ENCODE measurements around the gene C1orf35.

The C1orf35 gene

DNA sequence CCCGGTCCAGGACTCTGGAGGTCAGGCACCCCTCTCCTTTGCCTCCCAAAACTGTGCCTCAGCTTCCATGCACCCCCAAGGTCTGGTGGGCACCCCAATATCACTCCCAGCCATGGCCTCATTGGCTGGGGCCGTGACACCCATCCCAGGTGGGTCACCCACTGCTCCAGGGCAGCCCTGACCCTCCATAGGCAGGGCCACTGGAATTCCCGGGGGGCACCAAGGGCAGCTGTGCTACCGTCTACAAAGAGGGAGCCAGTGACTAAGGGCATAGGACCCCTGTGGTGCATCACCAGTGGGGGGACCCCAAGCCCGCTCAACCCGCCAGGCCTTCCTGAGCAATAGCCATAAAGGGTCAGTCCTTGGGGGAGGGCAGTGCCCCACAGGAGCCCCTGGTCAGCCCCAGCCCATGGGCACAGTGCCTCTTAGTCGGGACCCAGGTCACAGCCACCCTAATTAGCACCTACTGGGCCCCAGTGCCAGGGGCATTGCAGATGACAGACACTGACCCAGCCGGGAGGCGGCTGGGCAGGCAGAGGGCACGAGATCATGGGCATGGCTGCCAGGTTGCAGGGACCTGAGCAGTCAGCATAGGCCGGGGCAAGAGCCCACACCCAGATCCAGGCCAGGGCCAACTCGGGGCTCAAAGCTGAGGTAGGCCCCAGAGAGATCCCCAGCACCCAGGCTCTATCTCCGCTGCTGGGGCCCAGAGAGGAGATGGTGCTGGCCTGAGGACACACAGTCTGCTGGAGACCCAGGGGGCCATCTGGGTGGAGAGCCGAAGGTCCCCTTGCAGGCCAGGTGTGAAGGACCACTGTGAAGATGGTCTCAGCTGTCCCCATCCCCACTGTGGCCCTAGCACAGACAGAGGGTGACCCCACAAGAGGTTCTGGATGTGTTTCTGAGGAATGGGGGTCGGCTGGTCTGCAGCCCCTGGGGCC lies 39.6 kb downstream of the C1orf35 start:
- no peak for DNase-seq (ENCODE audit: low read depth in 2 of 2)

DNA sequence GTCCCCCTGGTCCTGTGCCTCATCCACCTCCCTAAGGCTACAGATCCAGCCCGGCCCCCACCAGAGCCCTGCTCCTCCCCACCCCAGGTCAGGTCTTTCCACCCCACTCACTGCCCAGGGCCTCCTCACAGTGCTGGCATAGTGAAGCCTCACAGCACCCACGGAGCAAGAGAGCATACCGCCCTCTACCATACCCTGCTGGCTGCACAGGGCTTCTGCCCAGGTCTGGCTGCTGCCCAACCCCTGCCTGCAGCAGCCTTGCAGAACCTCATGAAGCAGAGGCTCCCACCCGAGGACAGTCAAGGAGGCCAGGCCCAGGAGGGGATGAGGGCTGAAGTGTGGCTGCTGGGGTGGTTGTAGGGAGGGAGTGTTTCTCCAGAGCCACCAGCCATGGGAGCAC lies 40.3 kb downstream of the C1orf35 start:
- DNase-seq (ENCODE audit: low read depth in 2 of 2): no peak

DNA sequence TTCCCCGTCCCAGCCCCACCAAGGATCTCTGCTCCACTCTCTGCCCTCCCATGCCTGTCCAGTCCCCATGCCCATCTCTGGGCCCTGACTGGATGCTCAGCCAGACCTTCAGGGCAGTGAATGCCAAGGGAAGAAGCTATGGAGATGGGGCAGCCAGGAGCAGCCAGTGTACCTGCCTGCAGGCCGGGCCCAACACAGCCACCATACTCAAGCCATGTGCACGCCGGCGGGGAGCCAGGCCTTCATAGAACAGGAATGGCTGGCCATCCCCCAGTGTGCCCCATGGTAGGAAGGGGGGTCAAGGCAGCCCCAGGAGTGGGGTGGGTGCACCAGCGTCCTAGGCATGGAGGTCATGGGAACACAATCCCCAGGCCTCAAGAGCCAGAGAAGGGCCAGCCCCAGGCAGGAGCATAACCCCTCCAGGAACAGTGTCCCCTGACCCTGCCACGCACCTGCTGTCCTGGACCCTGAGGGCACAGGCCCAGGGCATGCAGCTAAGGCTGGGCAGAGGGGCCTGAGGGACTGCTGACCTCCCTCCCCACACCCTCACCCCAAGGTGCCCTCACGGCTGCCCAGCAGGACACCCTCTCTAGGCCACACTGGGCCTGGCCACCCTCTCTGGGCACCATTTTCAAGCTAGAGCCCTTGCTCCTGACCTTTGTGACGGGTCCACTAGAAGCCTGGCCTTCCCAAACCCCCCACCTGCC lies 40.9 kb downstream of the C1orf35 start:
- DNase-seq (ENCODE audit: low read depth in 2 of 2): no peak

DNA sequence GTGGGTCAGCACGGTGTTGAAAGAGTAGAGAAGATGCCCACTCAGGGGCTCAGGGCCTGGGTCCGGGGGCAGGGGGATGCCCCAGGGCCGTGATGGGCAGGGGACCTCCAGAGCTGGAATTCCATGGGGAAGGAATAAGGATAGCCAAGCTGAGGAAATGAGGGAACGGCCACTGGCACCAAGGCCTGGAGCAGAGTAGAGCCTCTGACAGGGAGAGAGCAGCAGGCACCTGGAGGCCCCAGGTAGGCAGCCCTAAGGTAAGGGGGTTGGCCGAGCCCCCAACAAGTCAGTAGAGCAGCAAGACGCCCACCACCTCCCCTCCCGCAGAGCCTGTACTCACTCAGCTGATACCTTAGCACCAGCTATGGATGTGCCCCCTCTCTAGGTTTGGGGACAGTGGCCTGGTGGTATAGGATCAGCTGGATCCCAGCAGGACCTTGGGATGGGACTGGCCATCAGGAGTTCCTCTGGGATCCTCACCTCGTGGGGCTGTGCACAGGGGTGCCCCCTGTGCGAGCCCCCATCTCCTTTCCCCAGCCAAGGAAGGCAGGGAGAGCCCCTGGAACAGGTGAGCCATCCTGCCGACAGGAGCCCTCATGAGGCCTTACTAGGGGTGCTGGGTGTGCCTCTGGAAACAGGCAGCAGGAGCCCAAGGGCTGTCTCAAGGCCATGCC lies 41.6 kb downstream of the C1orf35 start:
- no peak for DNase-seq (ENCODE audit: low read depth in 2 of 2)

DNA sequence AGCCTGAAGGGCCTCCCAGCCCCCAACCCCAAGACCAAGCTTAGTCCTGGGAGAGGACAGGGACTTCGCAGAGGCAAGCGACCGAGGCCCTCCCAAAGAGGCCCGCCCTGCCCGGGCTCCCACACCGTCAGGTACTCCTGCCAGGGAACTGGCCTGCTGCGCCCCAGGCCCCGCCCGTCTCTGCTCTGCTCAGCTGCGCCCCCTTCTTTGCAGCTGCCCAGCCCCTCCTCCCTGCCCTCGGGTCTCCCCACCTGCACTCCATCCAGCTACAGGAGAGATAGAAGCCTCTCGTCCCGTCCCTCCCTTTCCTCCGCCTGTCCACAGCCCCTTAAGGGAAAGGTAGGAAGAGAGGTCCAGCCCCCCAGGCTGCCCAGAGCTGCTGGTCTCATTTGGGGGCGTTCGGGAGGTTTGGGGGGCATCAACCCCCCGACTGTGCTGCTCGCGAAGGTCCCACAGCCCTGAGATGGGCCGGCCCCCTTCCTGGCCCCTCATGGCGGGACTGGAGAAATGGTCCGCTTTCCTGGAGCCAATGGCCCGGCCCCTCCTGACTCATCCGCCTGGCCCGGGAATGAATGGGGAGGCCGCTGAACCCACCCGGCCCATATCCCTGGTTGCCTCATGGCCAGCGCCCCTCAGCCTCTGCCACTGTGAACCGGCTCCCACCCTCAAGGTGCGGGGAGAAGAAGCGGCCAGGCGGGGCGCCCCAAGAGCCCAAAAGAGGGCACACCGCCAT lies 42.5 kb downstream of the C1orf35 start:
- no peak for DNase-seq (ENCODE audit: low read depth in 2 of 2)

DNA sequence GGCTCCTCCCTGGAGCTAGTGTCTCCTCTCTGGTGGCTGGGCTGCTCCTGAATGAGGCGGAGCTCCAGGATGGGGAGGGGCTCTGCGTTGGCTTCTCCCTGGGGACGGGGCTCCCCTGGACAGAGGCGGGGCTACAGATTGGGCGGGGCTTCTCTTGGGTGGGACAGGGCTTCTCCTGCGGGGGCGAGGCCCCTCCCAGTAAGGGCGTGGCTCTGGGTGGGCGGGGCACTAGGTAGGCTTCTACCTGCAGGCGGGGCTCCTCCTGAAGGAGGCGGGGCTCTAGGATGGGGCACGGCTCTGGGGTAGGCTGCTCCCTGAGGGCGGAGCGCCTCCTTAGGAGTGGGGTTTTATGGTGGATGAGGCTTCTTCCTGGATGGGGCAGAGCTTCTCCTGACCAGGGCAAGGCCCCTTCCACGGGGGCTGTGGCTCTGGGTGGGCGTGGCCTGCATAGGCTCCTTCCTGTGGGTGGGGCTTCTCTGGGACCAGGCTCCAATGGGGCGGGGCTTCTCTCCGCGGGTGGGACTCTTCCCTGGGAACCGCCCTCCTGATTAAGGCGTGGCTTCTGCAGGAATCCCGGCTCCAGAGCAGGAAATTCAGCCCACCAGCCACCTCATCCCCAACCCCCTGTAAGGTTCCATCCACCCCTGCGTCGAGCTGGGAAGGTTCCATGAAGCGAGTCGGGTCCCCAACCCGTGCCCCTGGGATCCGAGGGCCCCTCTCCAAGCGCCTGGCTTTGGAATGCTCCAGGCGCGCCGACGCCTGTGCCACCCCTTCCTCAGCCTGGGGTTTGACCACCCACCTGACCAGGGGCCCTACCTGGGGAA lies 43.3 kb downstream of the C1orf35 start:
- peak; percentile 44 to 55 for DNase-seq (ENCODE audit: low read depth in 2 of 2)

DNA sequence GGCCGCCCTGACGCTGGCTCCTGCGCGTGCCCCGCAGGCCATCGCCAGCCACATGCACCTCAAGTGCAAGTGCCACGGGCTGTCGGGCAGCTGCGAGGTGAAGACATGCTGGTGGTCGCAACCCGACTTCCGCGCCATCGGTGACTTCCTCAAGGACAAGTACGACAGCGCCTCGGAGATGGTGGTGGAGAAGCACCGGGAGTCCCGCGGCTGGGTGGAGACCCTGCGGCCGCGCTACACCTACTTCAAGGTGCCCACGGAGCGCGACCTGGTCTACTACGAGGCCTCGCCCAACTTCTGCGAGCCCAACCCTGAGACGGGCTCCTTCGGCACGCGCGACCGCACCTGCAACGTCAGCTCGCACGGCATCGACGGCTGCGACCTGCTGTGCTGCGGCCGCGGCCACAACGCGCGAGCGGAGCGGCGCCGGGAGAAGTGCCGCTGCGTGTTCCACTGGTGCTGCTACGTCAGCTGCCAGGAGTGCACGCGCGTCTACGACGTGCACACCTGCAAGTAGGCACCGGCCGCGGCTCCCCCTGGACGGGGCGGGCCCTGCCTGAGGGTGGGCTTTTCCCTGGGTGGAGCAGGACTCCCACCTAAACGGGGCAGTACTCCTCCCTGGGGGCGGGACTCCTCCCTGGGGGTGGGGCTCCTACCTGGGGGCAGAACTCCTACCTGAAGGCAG lies 44.0 kb downstream of the C1orf35 start:
- DNase-seq (ENCODE audit: low read depth in 2 of 2): peak in 1 of 2 donors; percentile 29

DNA sequence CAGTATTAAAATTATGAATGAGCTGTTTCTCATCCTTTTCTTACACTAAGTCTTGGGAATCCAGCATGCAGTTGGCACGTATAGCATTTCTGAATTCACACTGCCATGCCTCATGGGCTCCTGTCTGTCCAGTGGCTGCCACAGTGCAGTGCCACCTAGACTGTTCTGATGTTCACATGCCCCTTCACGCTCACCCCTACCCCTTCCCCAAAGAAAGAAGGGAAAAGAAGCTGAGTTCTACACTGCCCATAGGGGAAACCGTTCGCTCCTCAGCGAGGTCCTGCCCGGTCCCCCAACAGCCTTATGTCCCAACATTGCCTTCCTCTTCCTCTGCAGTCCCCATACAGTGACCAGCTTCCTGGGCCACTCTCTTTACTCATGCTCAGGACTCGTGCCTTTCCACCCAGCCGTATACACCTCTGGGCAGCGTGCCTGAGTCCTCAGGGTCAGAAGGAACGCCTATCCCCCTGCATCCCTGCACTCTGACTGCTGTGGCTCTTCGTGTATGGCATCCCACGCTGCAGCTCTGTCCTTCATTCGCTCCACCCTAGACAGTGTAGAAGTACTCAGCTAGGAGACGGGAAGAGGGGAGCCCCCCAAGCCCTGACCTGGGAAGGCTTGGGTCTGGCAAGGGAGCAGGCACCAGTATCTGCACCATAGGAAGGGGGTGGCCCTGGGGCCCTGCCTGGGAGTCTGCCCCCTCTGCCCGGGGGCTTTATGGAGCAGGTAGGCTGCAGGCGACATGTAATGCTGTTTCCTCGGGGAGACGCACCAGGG lies 44.8 kb downstream of the C1orf35 start:
- no peak for DNase-seq (ENCODE audit: low read depth in 2 of 2)
